Right lobe of liver (tissue), 6 donors: ENCODE measurements around the gene DDN. TPM values are rescaled to one million over a fixed set of nuclear protein-coding genes. Genes with fewer than 3 reads are reported as not detected.

ENCODE experiments used
- ATAC-seq, 4 donors: fragments of 200-7000 bp; cut with Tn5 transposase; one replicate each; pipeline ENCODE4 v1.9.1; 2020; ENCODE audit warnings: mild to moderate bottlenecking in 4 of 4, moderate library complexity in 4 of 4
- DNase-seq, 3 donors: peaks; one replicate each; pipeline ENCODE4 v3.0.0-alpha.2; 2020
- H3K27ac ChIP-seq, 3 donors: fragments of 200-600 bp; one replicate each; pipeline ENCODE4 v1.8.0; 2022
- H3K27me3 ChIP-seq, 2 donors: fragments of 200-600 bp; one replicate each; pipeline ENCODE4 v1.8.0; 2022
- H3K36me3 ChIP-seq, 4 donors: fragments of 200-600 bp; sonication (generic) in 1 of 4; one replicate each; pipeline versions ENCODE4 v1.5.1 to v1.8.0; 2017 to 2022; ENCODE audit warnings: control low read depth in 1 of 4
- H3K4me1 ChIP-seq, 4 donors: fragments of 200-600 bp; sonication (generic) in 1 of 4; one replicate each; pipeline versions ENCODE4 v1.5.1 to v1.8.0; 2017 to 2022; ENCODE audit warnings: control low read depth in 1 of 4
- H3K4me3 ChIP-seq, 3 donors: fragments of 200-600 bp; one replicate each; pipeline ENCODE4 v1.8.0; 2022
- H3K9me3 ChIP-seq, 4 donors: fragments of 200-600 bp; sonication (generic) in 1 of 4; one replicate each; pipeline versions ENCODE4 v1.5.1 to v1.8.0; 2017 to 2022; ENCODE audit warnings: control low read depth in 1 of 4
- CTCF ChIP-seq, 4 donors: fragments of 200-600 bp in 3 of 4; fragments of 450-650 bp in 1 of 4; IDR thresholded peaks; one replicate each; pipeline versions ENCODE4 v1.5.1 to v1.8.0; 2016 to 2022; ENCODE audit warnings: antibody characterized with exemption in 4 of 4, mild to moderate bottlenecking in 2 of 4
- POLR2A ChIP-seq: fragments of 450-650 bp; IDR thresholded peaks from one replicate; pipeline ENCODE4 v1.6.1; 2017; ENCODE audit warnings: antibody characterized with exemption, mild to moderate bottlenecking
- WGBS: methylation state at CpG from one replicate; pipeline ENCODE4 v1.1.6; 2018; ENCODE audit warnings: low coverage, low lambda C conversion rate; ENCODE audit not compliant: insufficient coverage; ENCODE audit errors: missing lambda C conversion rate; 5-methylcytosine and 5-hydroxymethylcytosine counted together
- intact Hi-C, 2 donors: fragments of 100-400 bp; cut with DNase I; formaldehyde crosslinking; loops; one replicate each; pipeline versions ENCODE4 v1.11.2 to v1.14.1; 2022
- total RNA-seq, 6 experiments: library from RNA; depleted of rRNA in 2 of 6; stranded (reverse); fragments of >200 nt in 2 of 6; fragmentation: NEBNext Ultra II Directional in 3 of 6; extraction: Animal tissue kit (Norgen Biotek cat#: 25700) in 3 of 6; gene quantifications; one replicate each; pipeline versions ENCODE4 v1.1.0 to v1.2.4, GENCODE V29; 2016 to 2023
- donor health status: DM: no; HTN: yes; CAD: no.
- donor health status: DM: no; HTN: no; CAD: no.
- donor health status: DM: no; HTN: no; CAD: no.
- donor health status: DM: no; HTN: yes; CAD: no.
- donor health status: DM: no; HTN: yes; CAD: no.

Gene DDN
- total RNA-seq, 6 experiments from 2014 or later = 0.18 to 0.19 TPM; not detected in 4

- Histone ChIP-seq H3K4me1 (no peaks in the 10 kb centered on the region), H3K4me3 (no peak overlapping the region), H3K9me3 (no peaks in the 10 kb centered on the region), H3K27ac (no peak overlapping the region), H3K36me3 (peaks cover 12 to 87% (median 57%) of the 10 kb centered on the region in 4 donors), H3K27me3 (no peaks in the 10 kb centered on the region)
- DNase-seq (peak in 1 of 3 donors; percentile 16), ATAC-seq (no peak)
- TF ChIP-seq POLR2A (no peak), CTCF (IDR thresholded peaks at IDR 0.05) (no peak)
- WGBS = 96% methylated on average over 12 of the region's 14 CpGs
- intact Hi-C loops = no loop called here
Measured at GRCh38 chr12:49040364-49040855, 41.2 kb upstream of the DDN start.

- Histone ChIP-seq H3K4me3 (no peak overlapping the region), H3K27me3 (no peaks in the 10 kb centered on the region), H3K4me1 (no peaks in the 10 kb centered on the region), H3K36me3 (peaks cover 12 to 88% (median 54%) of the 10 kb centered on the region in 4 donors), H3K9me3 (no peaks in the 10 kb centered on the region), H3K27ac (no peak overlapping the region)
- TF ChIP-seq CTCF (IDR thresholded peaks at IDR 0.05) (no peak), POLR2A (no peak)
- ATAC-seq (no peak), DNase-seq (no peak)
- WGBS = 86% methylated on average over 14 of the region's 30 CpGs
- intact Hi-C loops = no loop called here
Measured at GRCh38 chr12:49039421-49040363, 40.5 kb upstream of the DDN start.

- H3K36me3 ChIP-seq = peaks cover 6 to 88% (median 55%) of the 10 kb centered on the region in 4 donors
- TF ChIP-seq CTCF (IDR thresholded peaks at IDR 0.05) (no peak), POLR2A (no peak)
- H3K4me3 ChIP-seq = no peak overlapping the region
- DNase-seq (peak in 1 of 3 donors; percentile 19), ATAC-seq (no peak)
- H3K4me1 ChIP-seq = no peaks in the 10 kb centered on the region
- 82% methylated on average over 4 of the region's 20 CpGs for WGBS
- intact Hi-C loops = no loop called here
- no peak overlapping the region for H3K27ac ChIP-seq
- no peaks in the 10 kb centered on the region for H3K27me3 ChIP-seq
- H3K9me3 ChIP-seq = no peaks in the 10 kb centered on the region
Measured at GRCh38 chr12:49038291-49038955, 39.2 kb upstream of the DDN start.

GRCh38 chr12:49037947-49038237 is 38.7 kb upstream of the DDN start:
- intact Hi-C loops = no loop called here
- no peak for TF ChIP-seq POLR2A
- TF ChIP-seq CTCF (IDR thresholded peaks at IDR 0.05) = no peak
- no peaks in the 10 kb centered on the region for H3K9me3 ChIP-seq
- H3K27ac ChIP-seq = no peak overlapping the region
- no peaks in the 10 kb centered on the region for H3K27me3 ChIP-seq
- DNase-seq (no peak), ATAC-seq (no peak)
- H3K36me3 ChIP-seq = peaks cover 9 to 88% (median 53%) of the 10 kb centered on the region in 4 donors
- H3K4me3 ChIP-seq = no peak overlapping the region
- H3K4me1 ChIP-seq = no peaks in the 10 kb centered on the region
- WGBS = 100% methylated on average over 2 of the region's 7 CpGs
